GM23248 (cell line): Measurements from ENCODE around the gene PALMD.

ENCODE experiments used
- EZH2 ChIP-seq: fragments of 200-600 bp; sonication (generic); IDR thresholded peaks from 2 replicates; pipeline ENCODE4 v1.6.1; 2018; ENCODE audit warnings: antibody characterized with exemption, mild to moderate bottlenecking; ENCODE audit not compliant: insufficient read depth, poor library complexity, severe bottlenecking
- EZH2phosphoT487 ChIP-seq: fragments of 200-600 bp; sonication (generic); IDR thresholded peaks from 2 replicates; pipeline ENCODE4 v1.6.1; 2018; ENCODE audit warnings: antibody characterized with exemption, moderate library complexity, mild to moderate bottlenecking, low read depth; ENCODE audit not compliant: insufficient read depth

DNA sequence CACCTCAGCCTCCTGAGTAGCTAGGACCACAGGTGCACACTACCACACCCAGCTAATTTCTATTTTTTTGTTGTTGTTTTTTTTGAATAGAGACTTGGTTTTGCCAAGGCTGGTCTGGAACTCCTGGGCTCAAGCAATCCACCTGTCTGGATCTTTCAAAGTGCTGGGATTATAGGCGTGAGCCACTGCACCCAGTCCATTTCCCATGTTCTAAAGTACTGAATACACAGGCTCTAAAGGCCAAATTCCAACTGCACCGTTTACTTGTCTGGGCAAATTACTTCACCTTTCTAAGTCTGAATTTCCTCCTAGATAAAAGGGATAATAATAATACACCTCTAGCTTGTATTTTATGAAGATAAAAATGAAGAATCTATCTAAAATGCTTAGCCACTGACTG is 80.9 kb downstream of the PALMD start:
- no peak for TF ChIP-seq EZH2
- no peak for TF ChIP-seq EZH2phosphoT487
